HepG2 (cell line): ENCODE data around the gene USP19. TPM values are rescaled to one million over a fixed set of nuclear protein-coding genes. Genes with fewer than 3 reads are reported as not detected.
A peak's percentile ranks its signal among the peaks of the same experiment; 100 is the strongest.

ENCODE experiments used
- BHLHE40 ChIP-seq: IDR thresholded peaks from 2 replicates; pipeline ENCODE4 v1.6.1; 2011; ENCODE audit warnings: low read length, improper control_type of control experiment
- FUBP1 ChIP-seq: sonication (generic); formaldehyde crosslinking; IDR thresholded peaks from 2 replicates; pipeline ENCODE4 v1.5.1; 2020; ENCODE audit warnings: missing genetic modification reagents, mild to moderate bottlenecking, borderline replicate concordance
- HES4 ChIP-seq: sonication (generic); formaldehyde crosslinking; IDR thresholded peaks from 2 replicates; pipeline ENCODE4 v1.9.0; 2021; ENCODE audit warnings: mild to moderate bottlenecking, missing genetic modification reagents, borderline replicate concordance
- LCORL ChIP-seq, 2 experiments: fragments of 450-650 bp in 1 of 2; sonication (generic) in 1 of 2; formaldehyde crosslinking in 1 of 2; IDR thresholded peaks; 2 replicates each; pipeline versions ENCODE4 v1.5.0 to v1.6.1; 2017 to 2020; ENCODE audit warnings: antibody characterized with exemption in 1 of 2, missing genetic modification reagents in 1 of 2
- NPAS2 ChIP-seq: sonication (generic); formaldehyde crosslinking; IDR thresholded peaks from 2 replicates; pipeline ENCODE4 v1.8.0; 2022; ENCODE audit warnings: mild to moderate bottlenecking, missing genetic modification reagents, borderline replicate concordance
- POLR2AphosphoS5 ChIP-seq: IDR thresholded peaks from 2 replicates; pipeline ENCODE4 v1.6.1; 2012; ENCODE audit warnings: low read depth, low read length
- SCMH1 ChIP-seq: sonication (generic); formaldehyde crosslinking; IDR thresholded peaks from 2 replicates; pipeline ENCODE4 v1.9.0; 2021; ENCODE audit warnings: missing genetic modification reagents, mild to moderate bottlenecking, borderline replicate concordance
- SRSF4 ChIP-seq: fragments of 200-400 bp; formaldehyde crosslinking; IDR thresholded peaks from one replicate; pipeline ENCODE4 v1.6.1; 2018; ENCODE audit warnings: mild to moderate bottlenecking, low read depth, low read length, moderate library complexity; ENCODE audit not compliant: poor library complexity, severe bottlenecking
- ZBTB40 ChIP-seq, 2 experiments: fragments of 450-650 bp in 1 of 2; sonication (generic) in 1 of 2; formaldehyde crosslinking in 1 of 2; IDR thresholded peaks; 2 replicates each; pipeline versions ENCODE4 v1.6.1 to v1.8.0; 2016 to 2022; ENCODE audit warnings: antibody characterized with exemption in 1 of 2, mild to moderate bottlenecking in 1 of 2, missing genetic modification reagents in 1 of 2
- ZNF180 ChIP-seq: sonication (generic); formaldehyde crosslinking; IDR thresholded peaks from 2 replicates; pipeline ENCODE4 v1.4.0; 2020; ENCODE audit warnings: low read depth, missing genetic modification reagents, borderline replicate concordance
- ZNF333 ChIP-seq: sonication (generic); formaldehyde crosslinking; IDR thresholded peaks from 2 replicates; pipeline ENCODE4 v1.4.0; 2020; ENCODE audit warnings: mild to moderate bottlenecking, missing genetic modification reagents, borderline replicate concordance
- ZNF468 ChIP-seq: sonication (generic); formaldehyde crosslinking; IDR thresholded peaks from 2 replicates; pipeline ENCODE4 v1.8.0; 2022; ENCODE audit warnings: mild to moderate bottlenecking, moderate library complexity, missing genetic modification reagents
- ZNF562 ChIP-seq: sonication (generic); formaldehyde crosslinking; IDR thresholded peaks from 2 replicates; pipeline ENCODE4 v1.8.0; 2022; ENCODE audit warnings: missing genetic modification reagents, borderline replicate concordance
- ZNF792 ChIP-seq: IDR thresholded peaks from 2 replicates; pipeline ENCODE4 v1.6.1; 2016
- polyA plus RNA-seq, 8 experiments: library from polyadenylated mRNA; depleted of rRNA in 3 of 8; stranded (reverse) in 7 of 8; unstranded in 1 of 8; fragments of >200 nt; fragmentation: Illumina TruSeq in 4 of 8; extraction: Trizol in 4 of 8; gene quantifications; 2 replicates each; pipeline versions ENCODE4 v1.2.1 to v1.2.3, GENCODE V29; 2011 to 2016; ENCODE audit warnings: low read depth in 4 of 8, missing spikeins in 1 of 8, mixed read lengths in 1 of 8; ENCODE audit not compliant: insufficient read depth in 1 of 8
- total RNA-seq, 5 experiments: library from RNA; depleted of rRNA; stranded (reverse); fragments of >200 nt; fragmentation: Illumina TruSeq; extraction: Trizol; gene quantifications; 2 replicates each; pipeline ENCODE4 v1.2.3, GENCODE V29; 2016; ENCODE audit warnings: low read depth in 1 of 5

USP19 gene
- total and polyA plus RNA-seq, 2 of the 13 experiments (the other 11 are each of a cell fraction or from before 2014, with no cell fraction given): 28.3 to 31.7 TPM

GRCh38 chr3:49166752-49167556 lies 46.3 kb upstream of the USP19 start (continued):
- TF ChIP-seq LCORL (IDR thresholded peaks at IDR 0.05) (no peak), LCORL (CRISPR knock-in tag; IDR thresholded peaks at IDR 0.05) (0 out of 2 replicates have a peak, but pooled peaks have one; percentile 41), ZNF468 (CRISPR knock-in tag) (no peak), FUBP1 (CRISPR knock-in tag) (no peak), ZNF180 (no peak), BHLHE40 (no peak), SRSF4 (no peak), ZNF562 (CRISPR knock-in tag) (no peak), ZNF792 (CRISPR knock-in tag) (no peak), NPAS2 (CRISPR knock-in tag) (no peak), ZBTB40 (IDR thresholded peaks at IDR 0.05) (no peak), ZBTB40 (CRISPR knock-in tag; IDR thresholded peaks at IDR 0.05) (no peak), POLR2AphosphoS5 (peak; percentile 58), SCMH1 (CRISPR knock-in tag) (no peak), HES4 (CRISPR knock-in tag) (0 out of 2 replicates have a peak, but pooled peaks have one; percentile 1), ZNF333 (no peak)
